ENCODE measurements around the gene CAMK2A. TPM values are rescaled to one million over a fixed set of nuclear protein-coding genes. Genes with fewer than 3 reads are reported as not detected.

The CAMK2A gene
- total and polyA plus RNA-seq, 2 experiments from 2014 or later, result 0.18 TPM; not detected in 1

GRCh38 chr5:150311015-150311692 is 21.6 kb upstream of the CAMK2A start:
- H3K27me3 Mint-ChIP-seq (ENCODE audit: insufficient read depth, low read depth, poor library complexity), result peaks cover 5% of the 10 kb centered on the region
- H3K36me3 Mint-ChIP-seq (ENCODE audit: low read depth), result no peaks in the 10 kb centered on the region
- H2AFZ ChIP-seq, result no peak overlapping the region
- no peak overlapping the region for H3K4me3 ChIP-seq
- H3K27me3 ChIP-seq (ENCODE audit: insufficient read depth), result no peaks in the 10 kb centered on the region
- ATAC-seq, result peak; percentile 66
- H3K79me2 ChIP-seq (replicated peaks; ENCODE audit: insufficient read depth), result no peaks in the 10 kb centered on the region
- H3K9me2 ChIP-seq (ENCODE audit: insufficient read depth), result no peaks in the 10 kb centered on the region
- H3F3A ChIP-seq (replicated peaks; ENCODE audit: low read depth), result no peaks in the 10 kb centered on the region
- no peaks in the 10 kb centered on the region for H3K9me3 Mint-ChIP-seq
- TF ChIP-seq, protein P1, sequence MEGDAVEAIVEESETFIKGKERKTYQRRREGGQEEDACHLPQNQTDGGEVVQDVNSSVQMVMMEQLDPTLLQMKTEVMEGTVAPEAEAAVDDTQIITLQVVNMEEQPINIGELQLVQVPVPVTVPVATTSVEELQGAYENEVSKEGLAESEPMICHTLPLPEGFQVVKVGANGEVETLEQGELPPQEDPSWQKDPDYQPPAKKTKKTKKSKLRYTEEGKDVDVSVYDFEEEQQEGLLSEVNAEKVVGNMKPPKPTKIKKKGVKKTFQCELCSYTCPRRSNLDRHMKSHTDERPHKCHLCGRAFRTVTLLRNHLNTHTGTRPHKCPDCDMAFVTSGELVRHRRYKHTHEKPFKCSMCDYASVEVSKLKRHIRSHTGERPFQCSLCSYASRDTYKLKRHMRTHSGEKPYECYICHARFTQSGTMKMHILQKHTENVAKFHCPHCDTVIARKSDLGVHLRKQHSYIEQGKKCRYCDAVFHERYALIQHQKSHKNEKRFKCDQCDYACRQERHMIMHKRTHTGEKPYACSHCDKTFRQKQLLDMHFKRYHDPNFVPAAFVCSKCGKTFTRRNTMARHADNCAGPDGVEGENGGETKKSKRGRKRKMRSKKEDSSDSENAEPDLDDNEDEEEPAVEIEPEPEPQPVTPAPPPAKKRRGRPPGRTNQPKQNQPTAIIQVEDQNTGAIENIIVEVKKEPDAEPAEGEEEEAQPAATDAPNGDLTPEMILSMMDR (conservative IDR thresholded peaks at IDR 0.05; ENCODE audit: low read depth in 2 of 2), result no peak
- no peak for TF ChIP-seq JUNB (IDR thresholded peaks at IDR 0.05; ENCODE audit: unreplicated experiment)
- TF ChIP-seq ETS1 (IDR thresholded peaks at IDR 0.05), result no peak
- no peak for TF ChIP-seq ZNF331 (CRISPR knock-in tag; IDR thresholded peaks at IDR 0.05; ENCODE audit: low read depth)
- no peak for TF ChIP-seq STAT1 (IDR thresholded peaks at IDR 0.05; ENCODE audit: unreplicated experiment)
- TF ChIP-seq NANOG (IDR thresholded peaks at IDR 0.05; ENCODE audit: borderline replicate concordance), result no peak
- TF ChIP-seq CREB1 (CRISPR knock-in tag; IDR thresholded peaks at IDR 0.05; ENCODE audit: low read depth), result no peak
- TF ChIP-seq EZH2phosphoT487 (IDR thresholded peaks at IDR 0.05; ENCODE audit: unreplicated experiment), result no peak
- no peak for TF ChIP-seq POLR2AphosphoS5 (IDR thresholded peaks at IDR 0.05; ENCODE audit: low read depth)
- TF ChIP-seq, protein P2, sequence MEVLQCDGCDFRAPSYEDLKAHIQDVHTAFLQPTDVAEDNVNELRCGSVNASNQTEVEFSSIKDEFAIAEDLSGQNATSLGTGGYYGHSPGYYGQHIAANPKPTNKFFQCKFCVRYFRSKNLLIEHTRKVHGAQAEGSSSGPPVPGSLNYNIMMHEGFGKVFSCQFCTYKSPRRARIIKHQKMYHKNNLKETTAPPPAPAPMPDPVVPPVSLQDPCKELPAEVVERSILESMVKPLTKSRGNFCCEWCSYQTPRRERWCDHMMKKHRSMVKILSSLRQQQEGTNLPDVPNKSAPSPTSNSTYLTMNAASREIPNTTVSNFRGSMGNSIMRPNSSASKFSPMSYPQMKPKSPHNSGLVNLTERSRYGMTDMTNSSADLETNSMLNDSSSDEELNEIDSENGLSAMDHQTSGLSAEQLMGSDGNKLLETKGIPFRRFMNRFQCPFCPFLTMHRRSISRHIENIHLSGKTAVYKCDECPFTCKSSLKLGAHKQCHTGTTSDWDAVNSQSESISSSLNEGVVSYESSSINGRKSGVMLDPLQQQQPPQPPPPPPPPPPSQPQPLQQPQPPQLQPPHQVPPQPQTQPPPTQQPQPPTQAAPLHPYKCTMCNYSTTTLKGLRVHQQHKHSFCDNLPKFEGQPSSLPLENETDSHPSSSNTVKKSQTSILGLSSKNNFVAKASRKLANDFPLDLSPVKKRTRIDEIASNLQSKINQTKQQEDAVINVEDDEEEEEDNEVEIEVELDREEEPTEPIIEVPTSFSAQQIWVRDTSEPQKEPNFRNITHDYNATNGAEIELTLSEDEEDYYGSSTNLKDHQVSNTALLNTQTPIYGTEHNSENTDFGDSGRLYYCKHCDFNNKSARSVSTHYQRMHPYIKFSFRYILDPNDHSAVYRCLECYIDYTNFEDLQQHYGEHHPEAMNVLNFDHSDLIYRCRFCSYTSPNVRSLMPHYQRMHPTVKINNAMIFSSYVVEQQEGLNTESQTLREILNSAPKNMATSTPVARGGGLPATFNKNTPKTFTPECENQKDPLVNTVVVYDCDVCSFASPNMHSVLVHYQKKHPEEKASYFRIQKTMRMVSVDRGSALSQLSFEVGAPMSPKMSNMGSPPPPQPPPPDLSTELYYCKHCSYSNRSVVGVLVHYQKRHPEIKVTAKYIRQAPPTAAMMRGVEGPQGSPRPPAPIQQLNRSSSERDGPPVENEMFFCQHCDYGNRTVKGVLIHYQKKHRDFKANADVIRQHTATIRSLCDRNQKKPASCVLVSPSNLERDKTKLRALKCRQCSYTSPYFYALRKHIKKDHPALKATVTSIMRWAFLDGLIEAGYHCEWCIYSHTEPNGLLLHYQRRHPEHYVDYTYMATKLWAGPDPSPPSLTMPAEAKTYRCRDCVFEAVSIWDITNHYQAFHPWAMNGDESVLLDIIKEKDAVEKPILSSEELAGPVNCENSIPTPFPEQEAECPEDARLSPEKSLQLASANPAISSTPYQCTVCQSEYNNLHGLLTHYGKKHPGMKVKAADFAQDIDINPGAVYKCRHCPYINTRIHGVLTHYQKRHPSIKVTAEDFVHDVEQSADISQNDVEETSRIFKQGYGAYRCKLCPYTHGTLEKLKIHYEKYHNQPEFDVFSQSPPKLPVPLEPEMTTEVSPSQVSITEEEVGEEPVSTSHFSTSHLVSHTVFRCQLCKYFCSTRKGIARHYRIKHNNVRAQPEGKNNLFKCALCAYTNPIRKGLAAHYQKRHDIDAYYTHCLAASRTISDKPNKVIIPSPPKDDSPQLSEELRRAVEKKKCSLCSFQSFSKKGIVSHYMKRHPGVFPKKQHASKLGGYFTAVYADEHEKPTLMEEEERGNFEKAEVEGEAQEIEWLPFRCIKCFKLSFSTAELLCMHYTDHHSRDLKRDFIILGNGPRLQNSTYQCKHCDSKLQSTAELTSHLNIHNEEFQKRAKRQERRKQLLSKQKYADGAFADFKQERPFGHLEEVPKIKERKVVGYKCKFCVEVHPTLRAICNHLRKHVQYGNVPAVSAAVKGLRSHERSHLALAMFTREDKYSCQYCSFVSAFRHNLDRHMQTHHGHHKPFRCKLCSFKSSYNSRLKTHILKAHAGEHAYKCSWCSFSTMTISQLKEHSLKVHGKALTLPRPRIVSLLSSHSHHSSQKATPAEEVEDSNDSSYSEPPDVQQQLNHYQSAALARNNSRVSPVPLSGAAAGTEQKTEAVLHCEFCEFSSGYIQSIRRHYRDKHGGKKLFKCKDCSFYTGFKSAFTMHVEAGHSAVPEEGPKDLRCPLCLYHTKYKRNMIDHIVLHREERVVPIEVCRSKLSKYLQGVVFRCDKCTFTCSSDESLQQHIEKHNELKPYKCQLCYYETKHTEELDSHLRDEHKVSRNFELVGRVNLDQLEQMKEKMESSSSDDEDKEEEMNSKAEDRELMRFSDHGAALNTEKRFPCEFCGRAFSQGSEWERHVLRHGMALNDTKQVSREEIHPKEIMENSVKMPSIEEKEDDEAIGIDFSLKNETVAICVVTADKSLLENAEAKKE (CRISPR knock-in tag; IDR thresholded peaks at IDR 0.05), result no peak
- TF ChIP-seq EZH2 (IDR thresholded peaks at IDR 0.05; ENCODE audit: low read depth, unreplicated experiment), result no peak
- TF ChIP-seq ZNF114 (CRISPR knock-in tag; IDR thresholded peaks at IDR 0.05), result no peak
- TF ChIP-seq, protein P3, sequence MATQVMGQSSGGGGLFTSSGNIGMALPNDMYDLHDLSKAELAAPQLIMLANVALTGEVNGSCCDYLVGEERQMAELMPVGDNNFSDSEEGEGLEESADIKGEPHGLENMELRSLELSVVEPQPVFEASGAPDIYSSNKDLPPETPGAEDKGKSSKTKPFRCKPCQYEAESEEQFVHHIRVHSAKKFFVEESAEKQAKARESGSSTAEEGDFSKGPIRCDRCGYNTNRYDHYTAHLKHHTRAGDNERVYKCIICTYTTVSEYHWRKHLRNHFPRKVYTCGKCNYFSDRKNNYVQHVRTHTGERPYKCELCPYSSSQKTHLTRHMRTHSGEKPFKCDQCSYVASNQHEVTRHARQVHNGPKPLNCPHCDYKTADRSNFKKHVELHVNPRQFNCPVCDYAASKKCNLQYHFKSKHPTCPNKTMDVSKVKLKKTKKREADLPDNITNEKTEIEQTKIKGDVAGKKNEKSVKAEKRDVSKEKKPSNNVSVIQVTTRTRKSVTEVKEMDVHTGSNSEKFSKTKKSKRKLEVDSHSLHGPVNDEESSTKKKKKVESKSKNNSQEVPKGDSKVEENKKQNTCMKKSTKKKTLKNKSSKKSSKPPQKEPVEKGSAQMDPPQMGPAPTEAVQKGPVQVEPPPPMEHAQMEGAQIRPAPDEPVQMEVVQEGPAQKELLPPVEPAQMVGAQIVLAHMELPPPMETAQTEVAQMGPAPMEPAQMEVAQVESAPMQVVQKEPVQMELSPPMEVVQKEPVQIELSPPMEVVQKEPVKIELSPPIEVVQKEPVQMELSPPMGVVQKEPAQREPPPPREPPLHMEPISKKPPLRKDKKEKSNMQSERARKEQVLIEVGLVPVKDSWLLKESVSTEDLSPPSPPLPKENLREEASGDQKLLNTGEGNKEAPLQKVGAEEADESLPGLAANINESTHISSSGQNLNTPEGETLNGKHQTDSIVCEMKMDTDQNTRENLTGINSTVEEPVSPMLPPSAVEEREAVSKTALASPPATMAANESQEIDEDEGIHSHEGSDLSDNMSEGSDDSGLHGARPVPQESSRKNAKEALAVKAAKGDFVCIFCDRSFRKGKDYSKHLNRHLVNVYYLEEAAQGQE (IDR thresholded peaks at IDR 0.05; ENCODE audit: unreplicated experiment), result no peak
- peaks cover 11% of the 10 kb centered on the region for H3K4me1 Mint-ChIP-seq
- H3K4me1 ChIP-seq (ENCODE audit: insufficient read depth), result peaks cover 4% of the 10 kb centered on the region
- H3K27ac ChIP-seq (ENCODE audit: low read depth), result no peak overlapping the region
- H3K4me3 Mint-ChIP-seq, result no peak overlapping the region
- H3K4me2 ChIP-seq, result no peak overlapping the region
- H4K20me1 ChIP-seq (replicated peaks; ENCODE audit: insufficient read depth), result no peaks in the 10 kb centered on the region
- no peak for DNase-seq (ENCODE audit: low spot score)
- no peaks in the 10 kb centered on the region for H3K36me3 ChIP-seq (ENCODE audit: insufficient read depth)
- H3K27ac Mint-ChIP-seq, result no peak overlapping the region
